Measurements from ENCODE around the gene CHD1. TPM values are rescaled to one million over a fixed set of nuclear protein-coding genes. Genes with fewer than 3 reads are reported as not detected.

Gene CHD1
- total RNA-seq, 2 donors from 2014 or later: 20.4 to 20.6 TPM

GRCh38 chr5:98913911-98914310 is 14.9 kb downstream of the CHD1 start:
- DNase-seq (ENCODE audit: low spot score): no peak
- no peak for TF ChIP-seq CTCF (IDR thresholded peaks at IDR 0.05)
- H3K4me3 ChIP-seq: no peak overlapping the region
- H3K27me3 ChIP-seq: no peaks in the 10 kb centered on the region
- peaks cover 0 to 9% of the 10 kb centered on the region in 2 donors for H3K4me1 ChIP-seq
- H3K36me3 ChIP-seq: no peaks in the 10 kb centered on the region
- no peaks in the 10 kb centered on the region for H3K9me3 ChIP-seq
- H3K27ac ChIP-seq: no peak overlapping the region

- H3K27me3 ChIP-seq: no peaks in the 10 kb centered on the region
- H3K27ac ChIP-seq: no peak overlapping the region
- H3K4me3 ChIP-seq: no peak overlapping the region
- no peak for TF ChIP-seq CTCF (IDR thresholded peaks at IDR 0.05)
- DNase-seq (ENCODE audit: low spot score): no peak
- no peaks in the 10 kb centered on the region for H3K36me3 ChIP-seq
- peaks cover 0 to 9% of the 10 kb centered on the region in 2 donors for H3K4me1 ChIP-seq
- no peaks in the 10 kb centered on the region for H3K9me3 ChIP-seq
These were observed 17.3 kb downstream of the CHD1 start for GRCh38 chr5:98911280-98912040.

- no peak for DNase-seq (ENCODE audit: low spot score)
- H3K4me1 ChIP-seq: peaks cover 0 to 10% of the 10 kb centered on the region in 2 donors
These were observed 19.4 kb downstream of the CHD1 start for GRCh38 chr5:98909363-98909762.

GRCh38 chr5:98907951-98908350 is 20.9 kb downstream of the CHD1 start:
- Histone ChIP-seq H3K4me3 (no peak overlapping the region), H3K27me3 (no peaks in the 10 kb centered on the region), H3K36me3 (no peaks in the 10 kb centered on the region), H3K9me3 (no peaks in the 10 kb centered on the region), H3K27ac (no peak overlapping the region), H3K4me1 (peaks cover 0 to 15% of the 10 kb centered on the region in 2 donors)
- DNase-seq (ENCODE audit: low spot score): no peak
- no peak for TF ChIP-seq CTCF (IDR thresholded peaks at IDR 0.05)

More at GRCh38 chr5:98909363-98909762, 19.4 kb downstream of the CHD1 start:
- H3K4me3 ChIP-seq: no peak overlapping the region
- no peaks in the 10 kb centered on the region for H3K36me3 ChIP-seq
- H3K27me3 ChIP-seq: no peaks in the 10 kb centered on the region
- no peak overlapping the region for H3K27ac ChIP-seq
- no peak for TF ChIP-seq CTCF (IDR thresholded peaks at IDR 0.05)
- H3K9me3 ChIP-seq: no peaks in the 10 kb centered on the region

- Histone ChIP-seq H3K9me3 (no peaks in the 10 kb centered on the region), H3K27ac (no peak overlapping the region), H3K27me3 (no peaks in the 10 kb centered on the region), H3K4me3 (no peak overlapping the region), H3K4me1 (peaks cover 0 to 15% of the 10 kb centered on the region in 2 donors), H3K36me3 (peaks cover 5% of the 10 kb centered on the region)
- TF ChIP-seq CTCF (IDR thresholded peaks at IDR 0.05): no peak
- DNase-seq (ENCODE audit: low spot score): no peak
These were observed 22.0 kb downstream of the CHD1 start for GRCh38 chr5:98906756-98907355.

Data from right atrium auricular region (tissue), 2 donors.